GM12801 (cell line): ENCODE data around the gene TMEM163.

Source experiments
- CTCF ChIP-seq: IDR thresholded peaks from one replicate; pipeline ENCODE4 v1.5.1; 2011; ENCODE audit warnings: control low read depth; ENCODE audit not compliant: insufficient read length; ENCODE audit errors: extremely low read depth

Gene TMEM163

GRCh38 chr2:134417968-134418582 is 300.7 kb downstream of the TMEM163 start:
- no peak for TF ChIP-seq CTCF

- no peak for TF ChIP-seq CTCF
These were observed 302.2 kb downstream of the TMEM163 start for GRCh38 chr2:134416637-134417036.

- TF ChIP-seq CTCF, result no peak
These were observed 302.8 kb downstream of the TMEM163 start for GRCh38 chr2:134416018-134416417.

GRCh38 chr2:134413912-134414311 is 304.9 kb downstream of the TMEM163 start:
- TF ChIP-seq CTCF, result no peak

- no peak for TF ChIP-seq CTCF
These were observed 305.4 kb downstream of the TMEM163 start for GRCh38 chr2:134413430-134413829.

- no peak for TF ChIP-seq CTCF
These were observed 306.2 kb downstream of the TMEM163 start for GRCh38 chr2:134412639-134412999.

GRCh38 chr2:134411828-134412638 is 306.8 kb downstream of the TMEM163 start:
- TF ChIP-seq CTCF, result peak; percentile 15
